Transverse colon (tissue), 3 donors: ENCODE results near the gene OTOF.

Source experiments
- CTCF ChIP-seq, 5 experiments: fragments of 200-600 bp in 3 of 5; fragments of 450-650 bp in 2 of 5; sonication (generic) in 3 of 5; IDR thresholded peaks; 1 replicate in 2 of 5; 2 replicates in 3 of 5; pipeline ENCODE4 v1.5.1; 2016 to 2017; ENCODE audit warnings: antibody characterized with exemption in 5 of 5, inconsistent platforms in 3 of 5, mild to moderate bottlenecking in 2 of 5, moderate library complexity in 1 of 5
- EP300 ChIP-seq: sonication (generic); formaldehyde crosslinking; IDR thresholded peaks from one replicate; pipeline ENCODE4 v1.6.1; 2017; ENCODE audit warnings: antibody characterized with exemption, low read depth
- POLR2A ChIP-seq: fragments of 450-650 bp; IDR thresholded peaks from one replicate; pipeline ENCODE4 v1.6.1; 2016; ENCODE audit warnings: antibody characterized with exemption, mild to moderate bottlenecking, moderate library complexity

- TF ChIP-seq CTCF (IDR thresholded peaks at IDR 0.05) (no peak), POLR2A (no peak), EP300 (no peak)
These were observed 45.1 kb downstream of the OTOF start for GRCh38 chr2:26432859-26433258.
